GM12878 (cell line): ENCODE measurements around the gene UBASH3A. TPM values are rescaled to one million over a fixed set of nuclear protein-coding genes. Genes with fewer than 3 reads are reported as not detected.

Source experiments
- ATAC-seq: fragments of 200-7000 bp; cut with Tn5 transposase; 3 replicates; pipeline ENCODE4 v1.9.1; 2020; ENCODE audit warnings: mild to moderate bottlenecking, moderate library complexity
- BruUV-seq: library from RNA; stranded (reverse); fragments of 400-500 nt; replicated peaks from 2 replicates; lab custom pipeline; 2021; lab: Mats Ljungman, UMichigan
- CTCF ChIA-PET: fragments of 300-600 bp; sonication (Branson Sonifier 250); formaldehyde crosslinking; extraction: SDS; loops from one replicate; lab custom pipeline; 2021; ENCODE audit warnings: inconsistent platforms; lab: Yijun Ruan, JAX
- POLR2A ChIA-PET: fragments of 350-600 bp; formaldehyde crosslinking; extraction: SDS; loops from one replicate; lab custom pipeline; 2021; ENCODE audit warnings: inconsistent platforms; lab: Charles Lee
- RAD21 ChIA-PET: fragments of 300-600 bp; sonication (Branson Sonifier 250); formaldehyde crosslinking; loops from one replicate; lab custom pipeline; 2023; ENCODE audit warnings: antibody characterized with exemption; ENCODE audit not compliant: unreplicated experiment; lab: Charles Lee
- SMC1A ChIA-PET: fragments of 300-600 bp; sonication (Branson Sonifier 250); formaldehyde crosslinking; loops from one replicate; lab custom pipeline; 2023; ENCODE audit not compliant: unreplicated experiment, uncharacterized antibody; lab: Charles Lee
- DNase-seq: peaks from one replicate; pipeline ENCODE4 v3.0.0-alpha.2; 2011; ENCODE audit warnings: low read depth, low spot score
- FAIRE-seq: peaks from 3 replicates; lab custom pipeline; 2011; peaks lifted over from hg19 to GRCh38; lab: Jason Lieb, UNC
- H2AFZ ChIP-seq: 2 replicates; pipeline ENCODE4 v1.6.0; 2011; ENCODE audit warnings: low read depth, low read length, control low read depth; ENCODE audit not compliant: control insufficient read depth
- H3K27ac ChIP-seq: 2 replicates; pipeline ENCODE4 v1.5.1; 2011; ENCODE audit warnings: control low read depth; ENCODE audit not compliant: control insufficient read depth, insufficient read depth
- H3K27me3 ChIP-seq, 2 experiments: replicated peaks in 1 of 2; 2 replicates each; pipeline versions ENCODE4 v1.6.0 to v1.6.1; 2011; ENCODE audit warnings: low read length in 1 of 2; ENCODE audit not compliant: control insufficient read depth in 2 of 2, insufficient read depth in 2 of 2
- H3K36me3 ChIP-seq, 2 experiments: 2 replicates each; pipeline ENCODE4 v1.5.1; 2011; ENCODE audit warnings: low read length in 1 of 2; ENCODE audit not compliant: control insufficient read depth in 2 of 2, insufficient read depth in 2 of 2
- H3K4me1 ChIP-seq: 2 replicates; pipeline ENCODE4 v1.6.1; 2011; ENCODE audit warnings: mild to moderate bottlenecking, low read length, moderate library complexity, mixed read lengths; ENCODE audit not compliant: control insufficient read depth, insufficient read depth
- H3K4me2 ChIP-seq: 2 replicates; pipeline ENCODE4 v1.6.0; 2011; ENCODE audit warnings: control low read depth; ENCODE audit not compliant: control insufficient read depth, insufficient read depth
- H3K4me3 ChIP-seq: fragments of 200-600 bp; sonication (generic); 2 replicates; pipeline ENCODE4 v1.5.1; 2016
- H3K79me2 ChIP-seq: 2 replicates; pipeline ENCODE4 v1.6.0; 2011; ENCODE audit warnings: low read length; ENCODE audit not compliant: control insufficient read depth, insufficient read depth
- H3K9ac ChIP-seq: 2 replicates; pipeline ENCODE4 v1.8.0; 2011; ENCODE audit warnings: low read length, control low read depth, mixed read lengths; ENCODE audit not compliant: control insufficient read depth, insufficient read depth
- H3K9me3 ChIP-seq: replicated peaks from 3 replicates; pipeline ENCODE4 v1.5.1; 2011; ENCODE audit warnings: mild to moderate bottlenecking, low read length; ENCODE audit not compliant: control insufficient read depth, insufficient read depth
- H4K20me1 ChIP-seq: 2 replicates; pipeline ENCODE4 v1.6.0; 2011; ENCODE audit not compliant: control insufficient read depth, insufficient read depth
- BACH1 ChIP-seq: fragments of 450-650 bp; IDR thresholded peaks from 2 replicates; pipeline ENCODE4 v1.6.1; 2017; ENCODE audit warnings: mild to moderate bottlenecking, borderline replicate concordance
- EGR1 ChIP-seq, 2 experiments: IDR thresholded peaks; 1 replicate in 1 of 2; 2 replicates in 1 of 2; pipeline ENCODE4 v1.6.1; 2011 to 2012; ENCODE audit warnings: low read depth in 2 of 2, low read length in 2 of 2, borderline replicate concordance in 1 of 2, mild to moderate bottlenecking in 1 of 2, moderate library complexity in 1 of 2
- HDAC6 ChIP-seq: fragments of 200-600 bp; sonication (generic); IDR thresholded peaks from one replicate; pipeline ENCODE4 v1.8.0; 2017; ENCODE audit warnings: antibody characterized with exemption; ENCODE audit not compliant: unreplicated experiment
- NRF1 ChIP-seq: conservative IDR thresholded peaks from 2 replicates; pipeline ENCODE4 v1.6.1; 2011; ENCODE audit warnings: mild to moderate bottlenecking, low read depth, low read length, improper control_type of control experiment
- POU2F2 ChIP-seq: IDR thresholded peaks from 3 replicates; pipeline ENCODE4 v1.6.1; 2011; ENCODE audit warnings: low read depth, mild to moderate bottlenecking, low read length, borderline replicate concordance
- RB1 ChIP-seq: fragments of 450-650 bp; formaldehyde crosslinking; IDR thresholded peaks from 2 replicates; pipeline ENCODE4 v1.6.1; 2017; ENCODE audit warnings: mild to moderate bottlenecking, borderline replicate concordance
- STAT1 ChIP-seq: fragments of 450-650 bp; conservative IDR thresholded peaks from 2 replicates; pipeline ENCODE4 v1.6.1; 2014; ENCODE audit warnings: antibody characterized with exemption, mild to moderate bottlenecking
- WGBS: methylation state at CpG from one replicate; pipeline ENCODE4 v1.1.6; 2016; ENCODE audit warnings: low lambda C conversion rate; ENCODE audit not compliant: insufficient replicate concordance, insufficient coverage; ENCODE audit errors: missing lambda C conversion rate; 5-methylcytosine and 5-hydroxymethylcytosine counted together
- in situ Hi-C: fragments of 300-500 bp; cut with MboI; formaldehyde crosslinking; loops from 9 replicates; pipeline ENCODE4 v1.14.3; 2018; ENCODE audit warnings: mixed read lengths
- intact Hi-C: fragments of 100-400 bp; cut with micrococcal nuclease; formaldehyde crosslinking; loops from one replicate; pipeline ENCODE4 v1.14.2; 2022; ENCODE audit not compliant: unreplicated experiment
- polyA plus RNA-seq, 11 experiments: library from polyadenylated mRNA; depleted of rRNA in 4 of 11; unstranded in 6 of 11; stranded (reverse) in 5 of 11; fragments of >200 nt; fragmentation: Nextera tagmentation in 4 of 11; fragmentation: Illumina TruSeq in 1 of 11; extraction: Ambion mirVana in 4 of 11; extraction: Trizol in 1 of 11; gene quantifications; 1 replicate in 1 of 11; 2 replicates in 10 of 11; pipeline versions ENCODE4 v1.2.1 to v1.2.3, GENCODE V29; 2011 to 2016; ENCODE audit warnings: inconsistent platforms in 2 of 11, missing spikeins in 2 of 11, low read depth in 1 of 11
- total RNA-seq, 4 experiments: library from RNA; depleted of rRNA in 3 of 4; stranded (reverse); fragments of >200 nt in 3 of 4; fragmentation: Illumina TruSeq in 1 of 4; extraction: Trizol in 1 of 4; gene quantifications; 2 replicates each; pipeline versions ENCODE4 v1.2.1 to v1.2.3, GENCODE V29; 2013 to 2021
- TF ChIP-seq, protein P1 (sequence below): fragments of 450-650 bp; IDR thresholded peaks from 2 replicates; pipeline ENCODE4 v1.6.1; 2017; ENCODE audit warnings: mild to moderate bottlenecking, moderate library complexity
- TF ChIP-seq, protein P2 (sequence below): IDR thresholded peaks from 2 replicates; pipeline ENCODE4 v1.6.1; 2012; ENCODE audit warnings: low read depth, low read length, improper control_type of control experiment
- TF ChIP-seq, protein P3 (sequence below): fragments of 450-650 bp; IDR thresholded peaks from 2 replicates; pipeline ENCODE4 v1.6.1; 2017; ENCODE audit warnings: mild to moderate bottlenecking
- TF ChIP-seq, protein P4 (sequence below): IDR thresholded peaks from 2 replicates; pipeline ENCODE4 v1.6.1; 2012; ENCODE audit warnings: mild to moderate bottlenecking, low read depth, low read length

The UBASH3A gene
- total and polyA plus RNA-seq, 10 of the 15 experiments (the other 5 are each of a cell fraction or from before 2014, with no cell fraction given), result 0.04 to 0.39 (median 0.23) TPM; not detected in 1

DNA sequence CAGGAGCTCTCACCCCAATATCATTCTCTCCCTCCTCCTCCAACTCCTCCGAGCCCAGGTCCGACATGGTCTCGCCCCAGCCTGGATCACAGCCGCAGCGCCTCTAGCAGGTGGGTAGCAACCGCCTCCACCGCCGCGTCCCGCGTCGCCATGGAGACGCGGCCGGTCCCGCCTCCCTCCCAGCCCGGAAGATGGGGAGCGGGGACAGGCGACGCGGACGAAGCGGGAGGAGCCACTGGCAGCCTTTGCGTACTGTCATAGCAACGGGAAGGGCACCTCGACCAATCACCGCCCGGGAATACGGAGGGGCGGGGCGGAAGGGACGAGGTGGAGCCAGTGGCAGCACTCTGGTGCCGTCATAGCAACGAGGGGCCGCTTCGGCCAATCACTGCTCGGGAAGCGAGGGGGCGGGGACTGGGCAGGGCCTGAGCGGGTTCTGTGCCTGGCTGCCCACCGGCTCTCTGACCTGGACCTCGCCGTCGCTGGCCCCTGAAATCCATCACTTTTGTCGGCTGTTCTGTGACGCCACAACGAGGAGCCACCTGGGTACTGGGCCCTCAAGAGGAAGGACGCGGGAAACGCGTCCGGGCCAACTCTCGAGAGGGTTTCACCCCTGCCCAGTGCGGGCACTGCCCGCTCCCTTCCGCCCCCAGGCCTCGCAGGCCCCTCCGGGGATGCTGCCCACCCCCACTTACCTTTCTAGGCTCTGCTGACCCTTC is 92.6 kb downstream of the UBASH3A start, which contains the start of gene RSPH1:
Gene RSPH1 (minus strand): TSS at position 105 of the 719 bp plus-strand sequence. CDS start 38 bp downstream, at position 67.
- DNase-seq, result peak; percentile 96
- Histone ChIP-seq H3K4me3 (peak within 1 kb of the TSS; percentile 80), H3K27ac (peak within 1 kb of the TSS; percentile 41), H4K20me1 (no peaks in the 10 kb centered on the region), H3K79me2 (no peaks in the 10 kb centered on the region), H3K27me3 (no peaks in the 10 kb centered on the region), H3K4me2 (peak within 1 kb of the TSS; percentile 93), H3K4me1 (peaks cover 13% of the 10 kb centered on the region), H2AFZ (peak within 1 kb of the TSS; percentile 81), H3K9me3 (no peaks in the 10 kb centered on the region), H3K9ac (peak within 1 kb of the TSS; percentile 77), H3K36me3 (no peaks in the 10 kb centered on the region)
- under 1% methylated on average over 56 of the region's 58 CpGs for WGBS
- ATAC-seq, result peak; percentile 99
- in situ Hi-C loops (no loop called here), intact Hi-C loops (loop anchor here (1.0 to 2.0 kb wide), 2 partner anchors 17 to 32 kb away; no protein-coding TSS in a partner anchor)
- RAD21 ChIA-PET, result interaction anchor here (0.6 to 2.4 kb wide), 8 partner anchors 10 to 187 kb away, joined by 3 to 11 read pairs (median 4); no protein-coding TSS in a partner anchor
- FAIRE-seq, result peak; percentile 99
- POLR2A ChIA-PET, result interaction anchor here (0.6 to 1.3 kb wide), 4 partner anchors 20 to 574 kb away, joined by 3 to 5 read pairs (median 3); no protein-coding TSS in a partner anchor
- SMC1A ChIA-PET, result interaction anchor here (1.2 to 3.0 kb wide), 4 partner anchors 10 to 40 kb away, joined by 4 to 12 read pairs (median 6); no protein-coding TSS in a partner anchor
- no TSS peak for BruUV-seq
- CTCF ChIA-PET, result interaction anchor here (1.2 to 1.7 kb wide), 2 partner anchors 18 to 41 kb away, joined by 3 to 4 read pairs; no protein-coding TSS in a partner anchor
- no peak for TF ChIP-seq EGR1 (IDR thresholded peaks at IDR 0.05; ENCODE audit: borderline replicate concordance in 1 of 2, low read depth in 2 of 2, low read length in 2 of 2)
- no peak for TF ChIP-seq HDAC6
- TF ChIP-seq POU2F2, result peak; percentile 62; the same call in 1 of the 3 replicates
- TF ChIP-seq, protein P1, sequence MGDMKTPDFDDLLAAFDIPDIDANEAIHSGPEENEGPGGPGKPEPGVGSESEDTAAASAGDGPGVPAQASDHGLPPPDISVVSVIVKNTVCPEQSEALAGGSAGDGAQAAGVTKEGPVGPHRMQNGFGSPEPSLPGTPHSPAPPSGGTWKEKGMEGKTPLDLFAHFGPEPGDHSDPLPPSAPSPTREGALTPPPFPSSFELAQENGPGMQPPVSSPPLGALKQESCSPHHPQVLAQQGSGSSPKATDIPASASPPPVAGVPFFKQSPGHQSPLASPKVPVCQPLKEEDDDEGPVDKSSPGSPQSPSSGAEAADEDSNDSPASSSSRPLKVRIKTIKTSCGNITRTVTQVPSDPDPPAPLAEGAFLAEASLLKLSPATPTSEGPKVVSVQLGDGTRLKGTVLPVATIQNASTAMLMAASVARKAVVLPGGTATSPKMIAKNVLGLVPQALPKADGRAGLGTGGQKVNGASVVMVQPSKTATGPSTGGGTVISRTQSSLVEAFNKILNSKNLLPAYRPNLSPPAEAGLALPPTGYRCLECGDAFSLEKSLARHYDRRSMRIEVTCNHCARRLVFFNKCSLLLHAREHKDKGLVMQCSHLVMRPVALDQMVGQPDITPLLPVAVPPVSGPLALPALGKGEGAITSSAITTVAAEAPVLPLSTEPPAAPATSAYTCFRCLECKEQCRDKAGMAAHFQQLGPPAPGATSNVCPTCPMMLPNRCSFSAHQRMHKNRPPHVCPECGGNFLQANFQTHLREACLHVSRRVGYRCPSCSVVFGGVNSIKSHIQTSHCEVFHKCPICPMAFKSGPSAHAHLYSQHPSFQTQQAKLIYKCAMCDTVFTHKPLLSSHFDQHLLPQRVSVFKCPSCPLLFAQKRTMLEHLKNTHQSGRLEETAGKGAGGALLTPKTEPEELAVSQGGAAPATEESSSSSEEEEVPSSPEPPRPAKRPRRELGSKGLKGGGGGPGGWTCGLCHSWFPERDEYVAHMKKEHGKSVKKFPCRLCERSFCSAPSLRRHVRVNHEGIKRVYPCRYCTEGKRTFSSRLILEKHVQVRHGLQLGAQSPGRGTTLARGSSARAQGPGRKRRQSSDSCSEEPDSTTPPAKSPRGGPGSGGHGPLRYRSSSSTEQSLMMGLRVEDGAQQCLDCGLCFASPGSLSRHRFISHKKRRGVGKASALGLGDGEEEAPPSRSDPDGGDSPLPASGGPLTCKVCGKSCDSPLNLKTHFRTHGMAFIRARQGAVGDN, result no peak
- 0 out of 2 replicates have a peak, but pooled peaks have one; percentile 16 for TF ChIP-seq BACH1
- TF ChIP-seq RB1, result peak; percentile 55; the same call in 1 of the 2 replicates
- TF ChIP-seq, protein P2, sequence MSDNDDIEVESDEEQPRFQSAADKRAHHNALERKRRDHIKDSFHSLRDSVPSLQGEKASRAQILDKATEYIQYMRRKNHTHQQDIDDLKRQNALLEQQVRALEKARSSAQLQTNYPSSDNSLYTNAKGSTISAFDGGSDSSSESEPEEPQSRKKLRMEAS, result peak; percentile 61; the same call in 1 of the 2 replicates
- no peak for TF ChIP-seq STAT1
- TF ChIP-seq, protein P3, sequence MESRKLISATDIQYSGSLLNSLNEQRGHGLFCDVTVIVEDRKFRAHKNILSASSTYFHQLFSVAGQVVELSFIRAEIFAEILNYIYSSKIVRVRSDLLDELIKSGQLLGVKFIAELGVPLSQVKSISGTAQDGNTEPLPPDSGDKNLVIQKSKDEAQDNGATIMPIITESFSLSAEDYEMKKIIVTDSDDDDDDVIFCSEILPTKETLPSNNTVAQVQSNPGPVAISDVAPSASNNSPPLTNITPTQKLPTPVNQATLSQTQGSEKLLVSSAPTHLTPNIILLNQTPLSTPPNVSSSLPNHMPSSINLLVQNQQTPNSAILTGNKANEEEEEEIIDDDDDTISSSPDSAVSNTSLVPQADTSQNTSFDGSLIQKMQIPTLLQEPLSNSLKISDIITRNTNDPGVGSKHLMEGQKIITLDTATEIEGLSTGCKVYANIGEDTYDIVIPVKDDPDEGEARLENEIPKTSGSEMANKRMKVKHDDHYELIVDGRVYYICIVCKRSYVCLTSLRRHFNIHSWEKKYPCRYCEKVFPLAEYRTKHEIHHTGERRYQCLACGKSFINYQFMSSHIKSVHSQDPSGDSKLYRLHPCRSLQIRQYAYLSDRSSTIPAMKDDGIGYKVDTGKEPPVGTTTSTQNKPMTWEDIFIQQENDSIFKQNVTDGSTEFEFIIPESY, result no peak
- TF ChIP-seq, protein P4, sequence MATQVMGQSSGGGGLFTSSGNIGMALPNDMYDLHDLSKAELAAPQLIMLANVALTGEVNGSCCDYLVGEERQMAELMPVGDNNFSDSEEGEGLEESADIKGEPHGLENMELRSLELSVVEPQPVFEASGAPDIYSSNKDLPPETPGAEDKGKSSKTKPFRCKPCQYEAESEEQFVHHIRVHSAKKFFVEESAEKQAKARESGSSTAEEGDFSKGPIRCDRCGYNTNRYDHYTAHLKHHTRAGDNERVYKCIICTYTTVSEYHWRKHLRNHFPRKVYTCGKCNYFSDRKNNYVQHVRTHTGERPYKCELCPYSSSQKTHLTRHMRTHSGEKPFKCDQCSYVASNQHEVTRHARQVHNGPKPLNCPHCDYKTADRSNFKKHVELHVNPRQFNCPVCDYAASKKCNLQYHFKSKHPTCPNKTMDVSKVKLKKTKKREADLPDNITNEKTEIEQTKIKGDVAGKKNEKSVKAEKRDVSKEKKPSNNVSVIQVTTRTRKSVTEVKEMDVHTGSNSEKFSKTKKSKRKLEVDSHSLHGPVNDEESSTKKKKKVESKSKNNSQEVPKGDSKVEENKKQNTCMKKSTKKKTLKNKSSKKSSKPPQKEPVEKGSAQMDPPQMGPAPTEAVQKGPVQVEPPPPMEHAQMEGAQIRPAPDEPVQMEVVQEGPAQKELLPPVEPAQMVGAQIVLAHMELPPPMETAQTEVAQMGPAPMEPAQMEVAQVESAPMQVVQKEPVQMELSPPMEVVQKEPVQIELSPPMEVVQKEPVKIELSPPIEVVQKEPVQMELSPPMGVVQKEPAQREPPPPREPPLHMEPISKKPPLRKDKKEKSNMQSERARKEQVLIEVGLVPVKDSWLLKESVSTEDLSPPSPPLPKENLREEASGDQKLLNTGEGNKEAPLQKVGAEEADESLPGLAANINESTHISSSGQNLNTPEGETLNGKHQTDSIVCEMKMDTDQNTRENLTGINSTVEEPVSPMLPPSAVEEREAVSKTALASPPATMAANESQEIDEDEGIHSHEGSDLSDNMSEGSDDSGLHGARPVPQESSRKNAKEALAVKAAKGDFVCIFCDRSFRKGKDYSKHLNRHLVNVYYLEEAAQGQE, result no peak
- TF ChIP-seq NRF1, result no peak
